ENCODE results near the gene FAM13C. TPM values are rescaled to one million over a fixed set of nuclear protein-coding genes. Genes with fewer than 3 reads are reported as not detected.

The FAM13C gene
- total and polyA plus RNA-seq, 8 donors: 1.1 to 3.4 (median 2.2) TPM

- H3K4me1 ChIP-seq: no peaks in the 10 kb centered on the region
- no peaks in the 10 kb centered on the region for H3K36me3 ChIP-seq
- intact Hi-C loops (cut with DNase I): no loop called here
- no peak for DNase-seq
- no peak overlapping the region for H3K27ac ChIP-seq
- H3K4me3 ChIP-seq: no peak overlapping the region
- no peak for ATAC-seq
- no peaks in the 10 kb centered on the region for H3K27me3 ChIP-seq
- no peak for TF ChIP-seq CTCF (IDR thresholded peaks at IDR 0.05)
- H3K9me3 ChIP-seq: no peaks in the 10 kb centered on the region
- no peak for FAIRE-seq
Measured at GRCh38 chr10:59276133-59276532, 86.2 kb downstream of the FAM13C start.

GRCh38 chr10:59273445-59273844 is 88.9 kb downstream of the FAM13C start:
- H3K4me1 ChIP-seq: no peaks in the 10 kb centered on the region
- intact Hi-C loops (cut with DNase I): no loop called here
- WGBS, 2 donors: 96 to 97% methylated on average over 1 of the region's 1 CpG
- FAIRE-seq (no peak), ATAC-seq (no peak), DNase-seq (no peak)
- H3K9me3 ChIP-seq: no peaks in the 10 kb centered on the region
- TF ChIP-seq CTCF (IDR thresholded peaks at IDR 0.05): no peak
- H3K27me3 ChIP-seq: no peaks in the 10 kb centered on the region
- H3K36me3 ChIP-seq: no peaks in the 10 kb centered on the region
- no peak overlapping the region for H3K4me3 ChIP-seq
- H3K27ac ChIP-seq: no peak overlapping the region

GRCh38 chr10:59272061-59272460 is 90.3 kb downstream of the FAM13C start:
- intact Hi-C loops (cut with DNase I): no loop called here
- no peak for FAIRE-seq
- no peak overlapping the region for H3K4me3 ChIP-seq
- H3K36me3 ChIP-seq: no peaks in the 10 kb centered on the region
- TF ChIP-seq CTCF (IDR thresholded peaks at IDR 0.05): no peak
- H3K27me3 ChIP-seq: no peaks in the 10 kb centered on the region
- no peaks in the 10 kb centered on the region for H3K4me1 ChIP-seq
- no peak overlapping the region for H3K27ac ChIP-seq
- ATAC-seq: no peak
- no peak for DNase-seq
- no peaks in the 10 kb centered on the region for H3K9me3 ChIP-seq

GRCh38 chr10:59271160-59271559 is 91.2 kb downstream of the FAM13C start:
- intact Hi-C loops (cut with DNase I): no loop called here
- no peak for ATAC-seq
- Histone ChIP-seq H3K27ac (no peak overlapping the region), H3K36me3 (no peaks in the 10 kb centered on the region), H3K4me3 (no peak overlapping the region), H3K4me1 (no peaks in the 10 kb centered on the region), H3K27me3 (no peaks in the 10 kb centered on the region), H3K9me3 (no peaks in the 10 kb centered on the region)
- no peak for TF ChIP-seq CTCF (IDR thresholded peaks at IDR 0.05)
- DNase-seq: no peak
- no peak for FAIRE-seq
- 77 to 82% methylated on average over 4 of the region's 4 CpGs for WGBS, 2 donors

GRCh38 chr10:59270492-59270891 is 91.9 kb downstream of the FAM13C start:
- no peak for ATAC-seq
- FAIRE-seq: no peak
- no peaks in the 10 kb centered on the region for H3K27me3 ChIP-seq
- H3K4me3 ChIP-seq: no peak overlapping the region
- no peak overlapping the region for H3K27ac ChIP-seq
- H3K36me3 ChIP-seq: no peaks in the 10 kb centered on the region
- no peak for DNase-seq
- no peaks in the 10 kb centered on the region for H3K4me1 ChIP-seq
- no peaks in the 10 kb centered on the region for H3K9me3 ChIP-seq
- WGBS, 2 donors: 74 to 86% methylated on average over 3 of the region's 3 CpGs
- no peak for TF ChIP-seq CTCF (IDR thresholded peaks at IDR 0.05)
- intact Hi-C loops (cut with DNase I): no loop called here
